ENCODE results near the gene KLHL29.

The KLHL29 gene

GRCh38 chr2:23569761-23570365 lies 184.9 kb downstream of the KLHL29 start:
- no peak for DNase-seq (ENCODE audit: low read depth in 2 of 2)

GRCh38 chr2:23571085-23571484 lies 186.1 kb downstream of the KLHL29 start:
- no peak for DNase-seq (ENCODE audit: low read depth in 2 of 2)

GRCh38 chr2:23571527-23572282 lies 186.7 kb downstream of the KLHL29 start:
- DNase-seq (ENCODE audit: low read depth in 2 of 2), result no peak

DNA sequence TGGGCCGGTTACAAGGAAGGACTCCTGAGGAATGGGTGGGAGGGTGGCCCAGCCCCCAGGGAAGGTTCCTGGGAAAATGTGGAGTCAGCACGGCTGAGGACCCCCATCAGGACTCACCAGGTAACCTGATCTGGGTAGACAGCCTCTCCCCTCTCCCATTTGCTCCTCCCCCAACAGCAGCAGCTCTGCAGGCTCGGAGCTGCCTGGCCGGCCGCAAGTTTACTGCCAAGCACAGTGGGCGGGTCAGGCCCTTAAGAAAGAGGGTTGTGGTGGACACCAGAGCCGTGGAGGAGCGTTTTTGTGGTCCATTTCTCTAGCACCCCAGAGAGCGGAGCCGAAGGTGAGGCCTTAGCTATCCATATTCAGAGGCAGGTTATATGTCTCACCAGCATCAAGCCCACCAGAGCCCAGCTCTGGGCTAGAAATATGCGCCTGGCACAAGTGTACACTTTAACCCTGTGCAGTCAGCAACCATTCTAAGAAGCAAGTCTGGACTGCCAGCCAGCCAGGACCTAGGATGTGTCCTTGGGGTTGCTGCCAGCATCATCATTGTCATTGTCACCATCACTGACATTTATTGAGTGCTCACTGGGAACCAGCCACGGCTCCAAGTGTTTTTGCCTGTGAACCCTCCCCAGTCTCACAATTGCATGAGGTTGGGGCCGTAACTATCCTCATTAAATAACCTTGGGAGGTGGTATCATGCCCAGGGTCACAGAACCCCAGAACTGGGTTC lies 190.1 kb downstream of the KLHL29 start:
- no peak for DNase-seq (ENCODE audit: low read depth in 2 of 2)

- no peak for DNase-seq (ENCODE audit: low read depth in 2 of 2)
These were observed 194.1 kb downstream of the KLHL29 start for GRCh38 chr2:23578964-23579671.

GRCh38 chr2:23579674-23580073 lies 194.7 kb downstream of the KLHL29 start:
- no peak for DNase-seq (ENCODE audit: low read depth in 2 of 2)

DNA sequence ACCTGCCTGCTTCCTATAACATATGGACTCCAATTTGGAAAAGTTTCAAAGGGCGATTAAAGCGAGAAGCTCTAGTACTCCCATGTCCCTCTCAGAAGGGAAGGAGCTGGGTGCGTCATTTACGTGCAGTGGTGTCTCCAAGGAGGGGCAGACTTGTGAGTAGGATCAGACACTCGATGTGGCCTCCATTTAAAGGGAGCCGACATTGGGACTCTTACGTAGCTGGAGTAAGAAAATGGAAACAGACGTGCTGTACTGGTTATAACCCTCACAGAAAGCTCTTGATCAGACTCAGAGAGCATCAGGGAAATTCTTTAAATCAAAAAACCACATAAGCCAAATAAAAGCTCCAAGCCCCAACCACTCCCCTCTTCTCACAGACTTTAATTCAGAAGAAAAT lies 198.5 kb downstream of the KLHL29 start:
- DNase-seq (ENCODE audit: low read depth in 2 of 2), result no peak

GRCh38 chr2:23584054-23584745 lies 199.2 kb downstream of the KLHL29 start:
- no peak for DNase-seq (ENCODE audit: low read depth in 2 of 2)

DNA sequence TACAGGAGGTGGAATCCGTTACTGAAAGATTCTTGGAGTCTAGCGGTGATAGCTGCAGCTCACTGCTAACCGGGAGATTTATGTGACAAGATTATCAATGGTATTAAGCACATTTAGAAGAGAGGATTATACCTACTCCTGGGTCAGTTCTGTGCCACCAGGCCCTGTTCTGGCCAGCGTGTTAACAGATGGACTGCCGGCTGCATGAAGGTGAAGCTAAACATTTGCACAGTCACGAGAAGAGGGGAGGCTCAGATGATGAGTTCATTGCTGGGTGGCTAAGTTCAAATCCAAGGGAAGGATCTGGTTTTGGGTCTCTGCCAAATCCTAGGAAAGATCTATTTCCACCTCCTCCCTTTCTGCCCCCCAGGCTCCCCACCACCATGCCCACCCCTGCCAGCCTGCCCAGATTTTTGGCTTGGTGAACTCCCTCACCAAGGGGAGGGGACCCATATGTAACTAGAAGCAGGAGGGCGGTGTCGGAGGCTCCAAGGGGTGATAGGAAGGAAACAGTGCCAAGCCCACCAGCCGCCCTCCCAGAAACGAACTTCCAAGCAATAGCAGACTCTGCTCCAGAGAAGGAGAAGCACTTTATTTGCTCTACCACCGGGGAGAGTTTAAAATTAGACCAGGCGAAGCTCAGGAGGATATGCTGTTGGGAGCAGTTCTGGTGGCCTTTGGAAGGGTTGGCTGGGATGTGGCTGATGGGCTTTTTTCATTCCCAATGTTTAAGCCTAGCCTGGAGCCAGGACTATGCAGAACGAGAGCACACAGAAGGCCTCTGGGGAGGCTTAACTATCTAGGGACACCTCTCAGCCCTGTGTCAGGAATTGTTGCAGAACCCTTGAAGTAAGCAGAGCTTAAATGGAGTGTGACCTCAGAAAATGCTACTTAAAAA lies 200.5 kb downstream of the KLHL29 start:
- no peak for DNase-seq (ENCODE audit: low read depth in 2 of 2)

DNA sequence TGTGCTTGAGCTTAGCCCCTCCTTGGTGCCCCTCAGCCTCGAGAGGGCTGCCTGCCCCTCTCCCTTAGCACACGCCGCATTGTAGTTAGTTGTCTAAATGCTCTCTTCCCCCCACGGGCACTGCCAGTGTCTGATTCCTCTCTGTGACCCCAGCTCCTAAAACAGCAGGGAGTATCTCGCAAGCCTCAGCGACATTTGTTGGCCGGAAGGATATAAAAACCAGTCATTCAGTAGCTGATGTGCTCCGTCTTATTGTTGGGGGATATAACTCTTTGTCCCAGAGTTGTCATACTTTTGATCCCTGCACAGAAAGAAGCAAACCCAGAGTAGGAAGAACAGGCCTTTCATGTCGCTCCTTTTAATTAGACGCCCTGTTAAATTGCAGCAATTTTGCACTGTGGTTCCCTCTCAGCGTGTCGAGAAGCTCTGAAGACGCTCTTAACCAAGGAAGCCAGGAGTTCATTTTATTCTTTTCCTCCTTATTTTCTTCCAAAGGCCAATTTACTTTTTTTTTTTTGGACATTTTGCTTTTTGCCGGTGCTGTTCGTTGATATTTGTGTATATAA lies 201.8 kb downstream of the KLHL29 start:
- DNase-seq (ENCODE audit: low read depth in 2 of 2), result no peak

- DNase-seq (ENCODE audit: low read depth in 2 of 2), result no peak
These were observed 202.4 kb downstream of the KLHL29 start for GRCh38 chr2:23587341-23587880.

DNA sequence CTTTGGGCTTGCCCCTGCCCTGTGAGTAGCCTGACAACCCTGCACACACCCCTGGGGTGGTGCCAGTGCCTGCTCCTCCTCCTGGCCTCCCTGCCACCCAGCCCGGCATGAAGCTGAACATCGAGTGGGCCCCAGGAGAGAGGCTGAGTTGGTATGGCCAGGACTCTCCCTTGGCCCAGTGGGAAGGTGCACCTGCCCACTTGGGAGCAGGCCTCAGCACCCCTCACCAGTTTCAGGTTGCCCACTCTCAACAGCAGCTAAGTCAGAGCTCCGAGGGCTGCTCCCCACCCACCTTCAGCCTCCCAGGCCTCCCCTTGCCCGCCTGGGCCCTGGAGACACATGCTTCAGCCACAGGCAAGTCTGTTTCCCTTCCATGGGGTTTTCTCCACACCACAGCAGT lies 203.1 kb downstream of the KLHL29 start:
- DNase-seq (ENCODE audit: low read depth in 2 of 2), result no peak

- DNase-seq (ENCODE audit: low read depth in 2 of 2), result no peak
These were observed 203.7 kb downstream of the KLHL29 start for GRCh38 chr2:23588508-23589201.

DNA sequence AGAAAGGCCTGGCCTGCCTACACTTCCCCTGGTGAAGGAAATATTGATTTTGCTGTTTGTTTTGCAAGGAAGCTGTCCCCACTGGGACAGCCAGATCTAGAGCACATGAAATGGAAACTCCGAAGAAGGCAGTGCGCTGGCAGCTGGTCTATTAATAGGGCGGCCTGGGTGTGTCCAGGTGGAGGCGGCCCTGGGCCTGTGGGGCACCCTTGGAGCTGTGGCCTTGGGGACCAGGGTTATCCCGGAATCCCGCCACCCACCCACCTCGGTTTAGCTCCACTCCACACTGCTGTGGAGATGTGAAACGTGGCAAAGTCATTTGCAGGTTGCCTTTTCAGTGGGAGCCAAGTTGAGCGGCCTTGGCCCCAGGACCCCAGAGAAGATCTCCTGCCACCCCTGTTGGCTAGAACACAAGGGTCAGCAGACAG lies 204.3 kb downstream of the KLHL29 start:
- no peak for DNase-seq (ENCODE audit: low read depth in 2 of 2)

GRCh38 chr2:23589739-23590138 lies 204.8 kb downstream of the KLHL29 start:
- no peak for DNase-seq (ENCODE audit: low read depth in 2 of 2)

- no peak for DNase-seq (ENCODE audit: low read depth in 2 of 2)
These were observed 205.4 kb downstream of the KLHL29 start for GRCh38 chr2:23590241-23590869.

- DNase-seq (ENCODE audit: low read depth in 2 of 2), result no peak
These were observed 206.1 kb downstream of the KLHL29 start for GRCh38 chr2:23591111-23591510.

- no peak for DNase-seq (ENCODE audit: low read depth in 2 of 2)
These were observed 207.2 kb downstream of the KLHL29 start for GRCh38 chr2:23592061-23592685.
